GM12874 (cell line): ENCODE results near the gene TMEM147.

ENCODE experiments used
- CTCF ChIP-seq: IDR thresholded peaks from 2 replicates; pipeline ENCODE4 v1.5.1; 2011; ENCODE audit warnings: low read depth, mild to moderate bottlenecking, control low read depth, low read length, moderate library complexity; ENCODE audit not compliant: insufficient read depth

Gene TMEM147

DNA sequence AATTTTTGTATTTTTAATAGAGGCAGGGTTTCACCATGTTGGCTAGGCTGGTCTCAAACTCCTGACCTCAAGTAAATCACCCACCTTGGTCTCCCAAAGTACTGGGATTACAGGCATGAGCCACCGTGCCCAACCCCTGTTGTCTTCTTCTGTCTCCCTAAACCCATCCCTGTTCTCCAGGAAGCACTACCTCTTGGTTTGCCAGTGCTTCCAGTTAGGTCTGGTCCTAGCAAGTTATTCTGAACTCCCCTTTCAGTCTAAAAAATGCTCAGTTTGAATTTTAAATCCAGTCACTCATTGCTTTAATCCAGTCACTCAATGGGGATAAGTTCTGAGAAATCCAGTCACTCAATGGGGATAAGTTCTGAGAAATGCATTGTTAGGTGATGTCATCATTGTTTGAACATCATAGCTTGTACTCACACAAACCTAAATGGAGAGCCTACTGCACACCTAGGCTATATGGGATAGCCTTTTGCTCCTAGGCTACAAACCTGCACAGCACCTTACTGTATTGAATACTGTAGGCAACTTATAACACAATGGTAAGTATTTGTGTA is 26.1 kb downstream of the TMEM147 start:
- TF ChIP-seq CTCF, result no peak

DNA sequence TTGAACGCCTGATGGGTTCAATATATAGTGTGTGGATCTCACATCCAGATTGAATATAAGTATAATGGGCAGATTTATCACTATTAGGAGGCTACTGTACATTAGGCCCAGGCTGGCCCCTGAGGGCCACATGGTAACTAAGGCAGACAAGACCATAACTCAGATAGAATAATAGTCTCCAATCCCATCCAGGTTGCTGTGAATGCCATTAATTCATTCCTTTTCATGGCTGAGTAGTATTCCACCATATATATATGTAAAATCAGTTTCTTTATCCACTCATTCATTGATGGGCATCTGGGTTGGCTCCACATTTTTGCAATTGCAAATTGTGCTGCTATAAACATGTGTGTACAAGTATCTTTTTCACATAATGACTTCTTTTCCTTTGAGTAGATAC is 32.5 kb downstream of the TMEM147 start:
- TF ChIP-seq CTCF, result no peak

GRCh38 chr19:35578707-35579106 is 33.3 kb downstream of the TMEM147 start:
- no peak for TF ChIP-seq CTCF

DNA sequence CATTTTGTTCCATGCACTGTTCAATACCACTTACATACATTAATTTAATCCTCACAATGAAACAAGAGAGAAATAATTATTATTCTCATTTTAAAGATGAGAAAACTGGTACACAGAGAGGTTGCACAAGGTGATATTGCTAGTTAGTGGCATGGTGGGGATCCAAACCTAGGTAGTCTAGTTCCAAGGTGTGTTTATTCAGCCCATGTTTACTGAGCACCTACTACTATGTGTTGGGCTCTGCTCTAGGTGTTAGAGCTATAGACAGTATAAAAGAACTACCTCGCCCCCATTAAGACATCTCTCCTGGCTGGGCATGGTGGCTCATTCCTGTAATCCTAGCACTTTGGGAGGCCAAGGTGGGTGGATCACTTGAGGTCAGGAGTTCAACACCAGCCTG is 37.3 kb downstream of the TMEM147 start:
- no peak for TF ChIP-seq CTCF

DNA sequence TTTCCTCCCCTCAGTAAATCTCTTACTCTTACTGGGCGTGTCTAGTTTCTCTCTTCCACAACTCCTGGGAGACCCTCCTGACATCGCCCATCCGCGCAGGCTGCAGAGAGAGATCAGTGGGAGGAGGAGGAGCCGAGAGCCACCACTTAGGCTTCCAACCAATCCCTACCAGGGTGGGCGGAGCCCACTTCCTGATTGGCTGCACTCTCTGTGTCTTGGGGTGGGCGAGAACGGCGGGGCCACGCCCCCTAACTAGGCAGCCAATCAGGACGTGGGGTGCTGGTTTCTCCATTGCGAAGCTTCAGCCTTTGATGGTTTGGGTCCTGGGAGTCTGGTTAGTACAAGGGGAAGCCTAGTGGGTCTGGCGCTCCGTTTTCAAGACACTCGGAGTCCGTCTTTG is 40.4 kb downstream of the TMEM147 start, which contains the start of gene PMIS2:
TSS of gene PMIS2 (plus strand) at position 326 of the 400 bp plus-strand sequence. CDS start 87 bp downstream, outside the sequence.
- no peak for TF ChIP-seq CTCF

GRCh38 chr19:35587321-35587720 is 41.9 kb downstream of the TMEM147 start:
- TF ChIP-seq CTCF, result no peak

GRCh38 chr19:35590875-35591274 is 45.4 kb downstream of the TMEM147 start:
- no peak for TF ChIP-seq CTCF
